Trophoblast cell (in vitro differentiated cells and primary cell): Measurements from ENCODE around the gene SAPCD2.

Experiments used
- DNase-seq, 2 donors: peaks; one replicate each; pipeline ENCODE4 v3.0.0-alpha.2; 2016
- H2AFZ ChIP-seq: 2 replicates; pipeline ENCODE4 v1.6.1; 2013; ENCODE audit warnings: low read length, moderate library complexity, mild to moderate bottlenecking; ENCODE audit not compliant: insufficient read depth, poor library complexity
- H2AK5ac ChIP-seq: 2 replicates; pipeline ENCODE4 v1.6.1; 2013; ENCODE audit warnings: mild to moderate bottlenecking, low read length
- H2BK120ac ChIP-seq: 2 replicates; pipeline ENCODE4 v1.6.1; 2013; ENCODE audit warnings: low read length, mild to moderate bottlenecking, moderate library complexity; ENCODE audit not compliant: insufficient read depth, poor library complexity
- H2BK12ac ChIP-seq: 2 replicates; pipeline ENCODE4 v1.6.1; 2013; ENCODE audit warnings: mild to moderate bottlenecking, low read length, moderate library complexity
- H2BK5ac ChIP-seq: 2 replicates; pipeline ENCODE4 v1.6.1; 2013; ENCODE audit warnings: low read length, low read depth, moderate library complexity, mild to moderate bottlenecking; ENCODE audit not compliant: poor library complexity
- H3K14ac ChIP-seq: 2 replicates; pipeline ENCODE4 v1.6.1; 2013; ENCODE audit warnings: mild to moderate bottlenecking, low read length
- H3K18ac ChIP-seq: 2 replicates; pipeline ENCODE4 v1.6.1; 2013; ENCODE audit warnings: mild to moderate bottlenecking, low read length
- H3K23ac ChIP-seq: 2 replicates; pipeline ENCODE4 v1.6.1; 2013; ENCODE audit warnings: low read length
- H3K27ac ChIP-seq: 2 replicates; pipeline ENCODE4 v1.5.1; 2013; ENCODE audit warnings: low read depth, mild to moderate bottlenecking, inconsistent platforms, low read length, moderate library complexity
- H3K27me3 ChIP-seq: 2 replicates; pipeline ENCODE4 v1.6.1; 2013; ENCODE audit warnings: inconsistent platforms, mild to moderate bottlenecking, low read length, moderate library complexity; ENCODE audit not compliant: insufficient read depth
- H3K36me3 ChIP-seq, 2 experiments: 1 replicate in 1 of 2; 2 replicates in 1 of 2; pipeline ENCODE4 v1.6.1; 2013; ENCODE audit warnings: low read length in 2 of 2, mild to moderate bottlenecking in 2 of 2, moderate library complexity in 1 of 2; ENCODE audit not compliant: insufficient read depth in 2 of 2, control insufficient read depth in 1 of 2
- H3K4ac ChIP-seq: 2 replicates; pipeline ENCODE4 v1.6.1; 2013; ENCODE audit warnings: low read depth, mild to moderate bottlenecking, low read length, moderate library complexity
- H3K4me1 ChIP-seq, 2 experiments: 1 replicate in 1 of 2; 2 replicates in 1 of 2; pipeline ENCODE4 v1.6.1; 2013; ENCODE audit warnings: low read length in 2 of 2, mild to moderate bottlenecking in 2 of 2, moderate library complexity in 1 of 2; ENCODE audit not compliant: insufficient read depth in 2 of 2, control insufficient read depth in 1 of 2
- H3K4me2 ChIP-seq: 2 replicates; pipeline ENCODE4 v1.6.1; 2013; ENCODE audit warnings: inconsistent platforms, mild to moderate bottlenecking, low read length, moderate library complexity
- H3K4me3 ChIP-seq: 2 replicates; pipeline ENCODE4 v1.5.1; 2013; ENCODE audit warnings: mild to moderate bottlenecking, low read depth, low read length, inconsistent platforms
- H3K79me1 ChIP-seq: one replicate; pipeline ENCODE4 v1.6.1; 2013; ENCODE audit warnings: low read length
- H3K79me2 ChIP-seq: 2 replicates; pipeline ENCODE4 v1.6.1; 2013; ENCODE audit warnings: low read length, mild to moderate bottlenecking; ENCODE audit not compliant: control insufficient read depth, insufficient read depth, poor library complexity
- H3K9ac ChIP-seq: 2 replicates; pipeline ENCODE4 v1.6.1; 2013; ENCODE audit warnings: mild to moderate bottlenecking, low read length
- H3K9me3 ChIP-seq: 2 replicates; pipeline ENCODE4 v1.6.1; 2013; ENCODE audit warnings: low read depth, mild to moderate bottlenecking, control low read depth, inconsistent platforms, low read length; ENCODE audit not compliant: insufficient read depth
- H4K12ac ChIP-seq: 2 replicates; pipeline ENCODE4 v1.6.1; 2013; ENCODE audit warnings: low read depth, mild to moderate bottlenecking, low read length, moderate library complexity
- H4K8ac ChIP-seq: 2 replicates; pipeline ENCODE4 v1.6.1; 2013; ENCODE audit warnings: low read depth, mild to moderate bottlenecking, low read length, moderate library complexity
- H4K91ac ChIP-seq: one replicate; pipeline ENCODE4 v1.6.1; 2013; ENCODE audit warnings: low read depth, mild to moderate bottlenecking, low read length, moderate library complexity
- WGBS: extraction: QIAGEN DNeasy Blood & Tissue Kit; methylation state at CpG from one replicate; pipeline ENCODE4 v1.1.7; 2013; ENCODE audit warnings: missing lambda C conversion rate; ENCODE audit not compliant: insufficient read length, insufficient coverage; ENCODE audit errors: extremely low coverage; 5-methylcytosine and 5-hydroxymethylcytosine counted together

SAPCD2 gene

DNA sequence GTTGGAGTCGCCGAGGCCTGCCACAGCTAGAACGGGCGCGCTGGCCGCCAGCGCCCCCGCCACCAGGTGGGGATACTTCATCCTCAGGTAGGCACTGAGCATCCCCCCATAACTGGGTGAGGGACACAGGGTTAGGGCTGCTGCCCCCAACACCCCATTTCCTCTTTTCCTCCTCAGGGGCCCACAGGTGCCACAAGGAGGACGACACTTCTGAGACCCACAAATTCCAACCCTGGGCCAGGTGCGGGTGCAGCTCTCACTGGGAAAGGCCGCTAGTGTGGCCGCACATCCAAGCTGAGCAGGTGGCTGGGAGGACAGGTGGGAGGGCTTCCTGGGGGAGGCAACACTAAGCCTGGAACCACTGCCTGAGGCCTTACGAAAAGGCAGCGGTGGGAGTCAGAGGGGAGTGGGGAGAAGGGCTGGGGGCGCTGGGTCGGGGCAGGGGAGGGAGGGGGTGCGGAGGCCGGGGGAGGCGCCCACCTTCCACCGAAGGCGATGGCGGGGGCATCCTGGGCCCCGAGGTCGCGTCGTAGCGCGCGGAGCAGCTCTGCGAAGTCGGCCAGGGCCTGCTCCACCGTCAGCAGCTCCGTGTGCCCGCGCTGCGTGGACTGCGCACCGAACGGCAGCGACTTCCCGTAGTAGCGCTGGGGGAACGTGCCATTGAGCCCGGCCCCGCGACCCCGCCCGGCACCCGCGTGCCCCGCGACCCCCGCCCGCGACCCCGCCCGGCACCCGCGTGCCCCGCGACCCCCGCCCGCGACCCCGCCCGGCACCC lies 43.2 kb upstream of the SAPCD2 start:
- no peak overlapping the region for H2BK5ac ChIP-seq
- WGBS = no CpG with 5 or more reads among the region's 66 CpGs
- no peak overlapping the region for H2AFZ ChIP-seq
- no peak overlapping the region for H3K9ac ChIP-seq
- H3K14ac ChIP-seq = no peak overlapping the region
- peak in 1 of 2 donors; percentile 30 for DNase-seq
- no peak overlapping the region for H3K23ac ChIP-seq
- H3K79me1 ChIP-seq = no peaks in the 10 kb centered on the region
- no peak overlapping the region for H3K18ac ChIP-seq
- H3K4me3 ChIP-seq = no peak overlapping the region
- H3K79me2 ChIP-seq = no peaks in the 10 kb centered on the region
- H2AK5ac ChIP-seq = no peak overlapping the region
- H3K4me2 ChIP-seq = no peak overlapping the region
- H2BK120ac ChIP-seq = no peak overlapping the region
- no peak overlapping the region for H4K8ac ChIP-seq
- no peak overlapping the region for H4K12ac ChIP-seq
- H3K36me3 ChIP-seq = peaks cover 11 to 15% of the 10 kb centered on the region in 2 experiments
- no peak overlapping the region for H3K4ac ChIP-seq
- H2BK12ac ChIP-seq = no peak overlapping the region
- no peaks in the 10 kb centered on the region for H3K4me1 ChIP-seq
- no peak overlapping the region for H3K27ac ChIP-seq
- H3K27me3 ChIP-seq = peaks cover 24% of the 10 kb centered on the region
- H4K91ac ChIP-seq = no peak overlapping the region
- no peaks in the 10 kb centered on the region for H3K9me3 ChIP-seq

DNA sequence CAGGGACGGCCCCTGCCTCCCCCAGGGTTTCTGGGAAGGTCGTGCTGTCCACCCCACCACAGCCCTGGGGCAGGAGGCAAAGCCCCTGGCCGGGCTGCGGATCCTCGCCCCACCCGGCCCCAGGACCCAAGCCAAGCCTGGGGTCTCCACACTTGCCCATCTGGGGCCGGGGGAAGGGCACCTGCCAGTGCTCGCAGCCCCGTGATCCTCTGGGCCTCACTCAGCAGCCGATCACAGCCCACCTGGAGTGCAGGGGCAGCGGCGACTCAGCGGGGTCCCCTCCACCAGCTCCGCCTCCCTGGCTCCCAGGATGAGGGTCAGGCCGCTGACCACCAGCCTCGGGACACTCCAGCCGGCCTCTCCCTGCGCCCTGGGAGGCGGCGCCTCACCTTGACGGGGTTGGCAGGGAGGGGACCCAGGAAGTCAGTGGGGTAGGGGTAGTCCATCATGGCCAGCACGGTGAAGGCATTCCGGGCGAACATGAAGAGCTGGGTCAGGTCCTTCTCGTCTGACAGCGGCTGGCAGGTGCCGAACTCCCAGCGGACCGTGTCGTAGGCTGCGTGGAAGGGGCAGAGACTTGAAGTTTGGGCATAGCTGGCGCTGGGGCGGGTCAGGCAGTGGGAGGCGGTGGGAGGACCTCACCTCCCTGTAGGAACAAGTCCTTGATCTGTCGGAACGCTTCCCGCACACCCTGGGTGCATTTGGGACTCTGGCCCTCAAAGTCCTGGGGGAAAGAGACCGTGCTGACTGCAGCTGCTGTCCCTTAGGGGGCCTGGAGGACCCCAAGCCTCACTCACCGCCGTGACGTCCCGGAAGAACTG lies 42.4 kb upstream of the SAPCD2 start:
- H3K23ac ChIP-seq = no peak overlapping the region
- no CpG with 5 or more reads among the region's 42 CpGs for WGBS

GRCh38 chr9:137111788-137112563 lies 41.6 kb upstream of the SAPCD2 start:
- H3K79me1 ChIP-seq = no peaks in the 10 kb centered on the region
- H2AFZ ChIP-seq = no peak overlapping the region
- WGBS = no CpG with 5 or more reads among the region's 35 CpGs
- H3K4ac ChIP-seq = no peak overlapping the region
- H4K12ac ChIP-seq = no peak overlapping the region
- no peak overlapping the region for H2BK120ac ChIP-seq
- H4K8ac ChIP-seq = no peak overlapping the region
- no peaks in the 10 kb centered on the region for H3K79me2 ChIP-seq
- no peak overlapping the region for H3K23ac ChIP-seq
- H3K14ac ChIP-seq = no peak overlapping the region
- H3K4me1 ChIP-seq = no peaks in the 10 kb centered on the region
- no peak overlapping the region for H2BK12ac ChIP-seq
- H3K27ac ChIP-seq = no peak overlapping the region
- H3K9ac ChIP-seq = no peak overlapping the region
- H2BK5ac ChIP-seq = no peak overlapping the region
- no peaks in the 10 kb centered on the region for H3K9me3 ChIP-seq
- no peak overlapping the region for H4K91ac ChIP-seq
- no peak overlapping the region for H2AK5ac ChIP-seq
- H3K4me3 ChIP-seq = no peak overlapping the region
- H3K4me2 ChIP-seq = no peak overlapping the region
- peaks cover 26 to 31% of the 10 kb centered on the region in 2 experiments for H3K36me3 ChIP-seq
- H3K18ac ChIP-seq = no peak overlapping the region
- no peak for DNase-seq
- peaks cover 24% of the 10 kb centered on the region for H3K27me3 ChIP-seq

More for the DNA sequence above, 42.4 kb upstream of the SAPCD2 start:
- H2BK12ac ChIP-seq = no peak overlapping the region
- H3K4me3 ChIP-seq = no peak overlapping the region
- no peak overlapping the region for H2BK5ac ChIP-seq
- no peaks in the 10 kb centered on the region for H3K79me1 ChIP-seq
- no peaks in the 10 kb centered on the region for H3K4me1 ChIP-seq
- H3K4me2 ChIP-seq = no peak overlapping the region
- H3K9me3 ChIP-seq = no peaks in the 10 kb centered on the region
- no peak overlapping the region for H3K4ac ChIP-seq
- H2BK120ac ChIP-seq = no peak overlapping the region
- no peaks in the 10 kb centered on the region for H3K79me2 ChIP-seq
- H4K91ac ChIP-seq = no peak overlapping the region
- no peak overlapping the region for H2AFZ ChIP-seq
- H3K27me3 ChIP-seq = peaks cover 24% of the 10 kb centered on the region
- H2AK5ac ChIP-seq = no peak overlapping the region
- H3K18ac ChIP-seq = no peak overlapping the region
- no peak overlapping the region for H4K8ac ChIP-seq
- H3K27ac ChIP-seq = no peak overlapping the region
- H3K9ac ChIP-seq = no peak overlapping the region
- no peak for DNase-seq
- no peak overlapping the region for H3K14ac ChIP-seq
- H4K12ac ChIP-seq = no peak overlapping the region
- peaks cover 18 to 23% of the 10 kb centered on the region in 2 experiments for H3K36me3 ChIP-seq
